ENCODE data around the gene RNF220.

DNA sequence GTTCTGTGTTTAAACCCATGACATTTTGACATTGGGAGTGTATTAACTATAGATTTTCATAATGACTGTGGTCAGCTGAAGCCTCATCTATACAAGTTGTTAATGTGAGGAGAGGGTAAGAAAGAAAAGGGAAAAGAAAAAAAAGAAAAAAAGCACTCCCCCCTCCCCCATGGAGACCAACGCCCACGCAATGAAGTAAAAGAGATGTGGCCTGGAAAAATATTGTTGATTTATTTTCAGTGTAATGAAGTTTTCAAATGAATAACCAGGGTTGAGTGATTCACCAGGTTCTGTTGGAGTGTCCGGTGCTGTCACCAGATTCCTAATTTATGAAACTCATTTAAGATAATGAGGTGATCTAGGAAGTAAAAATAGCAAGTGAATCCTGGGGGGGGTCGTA, 4.7 kb downstream of the RNF220 start:
- TF ChIP-seq, protein P1, sequence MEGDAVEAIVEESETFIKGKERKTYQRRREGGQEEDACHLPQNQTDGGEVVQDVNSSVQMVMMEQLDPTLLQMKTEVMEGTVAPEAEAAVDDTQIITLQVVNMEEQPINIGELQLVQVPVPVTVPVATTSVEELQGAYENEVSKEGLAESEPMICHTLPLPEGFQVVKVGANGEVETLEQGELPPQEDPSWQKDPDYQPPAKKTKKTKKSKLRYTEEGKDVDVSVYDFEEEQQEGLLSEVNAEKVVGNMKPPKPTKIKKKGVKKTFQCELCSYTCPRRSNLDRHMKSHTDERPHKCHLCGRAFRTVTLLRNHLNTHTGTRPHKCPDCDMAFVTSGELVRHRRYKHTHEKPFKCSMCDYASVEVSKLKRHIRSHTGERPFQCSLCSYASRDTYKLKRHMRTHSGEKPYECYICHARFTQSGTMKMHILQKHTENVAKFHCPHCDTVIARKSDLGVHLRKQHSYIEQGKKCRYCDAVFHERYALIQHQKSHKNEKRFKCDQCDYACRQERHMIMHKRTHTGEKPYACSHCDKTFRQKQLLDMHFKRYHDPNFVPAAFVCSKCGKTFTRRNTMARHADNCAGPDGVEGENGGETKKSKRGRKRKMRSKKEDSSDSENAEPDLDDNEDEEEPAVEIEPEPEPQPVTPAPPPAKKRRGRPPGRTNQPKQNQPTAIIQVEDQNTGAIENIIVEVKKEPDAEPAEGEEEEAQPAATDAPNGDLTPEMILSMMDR (IDR thresholded peaks at IDR 0.05) = no peak
- no peak for TF ChIP-seq POLR2AphosphoS5 (IDR thresholded peaks at IDR 0.05; ENCODE audit: insufficient read depth in 1 of 2, low read depth in 1 of 2)
- TF ChIP-seq POLR2A (IDR thresholded peaks at IDR 0.05) = no peak
